GM12875 (cell line): Measurements from ENCODE around the gene CAB39.

Experiments
- H3K4me3 ChIP-seq: one replicate; pipeline ENCODE4 v1.5.1; 2011; ENCODE audit warnings: low read depth, low read length, control low read depth
- TF ChIP-seq, protein P1 (sequence below): IDR thresholded peaks from 2 replicates; pipeline ENCODE4 v1.5.1; 2011; ENCODE audit warnings: low read depth, mild to moderate bottlenecking, control low read depth, inconsistent platforms, low read length, moderate library complexity, borderline replicate concordance; ENCODE audit not compliant: insufficient read depth

Gene CAB39

GRCh38 chr2:230774348-230774951, 61.8 kb downstream of the CAB39 start:
- TF ChIP-seq, protein P1, sequence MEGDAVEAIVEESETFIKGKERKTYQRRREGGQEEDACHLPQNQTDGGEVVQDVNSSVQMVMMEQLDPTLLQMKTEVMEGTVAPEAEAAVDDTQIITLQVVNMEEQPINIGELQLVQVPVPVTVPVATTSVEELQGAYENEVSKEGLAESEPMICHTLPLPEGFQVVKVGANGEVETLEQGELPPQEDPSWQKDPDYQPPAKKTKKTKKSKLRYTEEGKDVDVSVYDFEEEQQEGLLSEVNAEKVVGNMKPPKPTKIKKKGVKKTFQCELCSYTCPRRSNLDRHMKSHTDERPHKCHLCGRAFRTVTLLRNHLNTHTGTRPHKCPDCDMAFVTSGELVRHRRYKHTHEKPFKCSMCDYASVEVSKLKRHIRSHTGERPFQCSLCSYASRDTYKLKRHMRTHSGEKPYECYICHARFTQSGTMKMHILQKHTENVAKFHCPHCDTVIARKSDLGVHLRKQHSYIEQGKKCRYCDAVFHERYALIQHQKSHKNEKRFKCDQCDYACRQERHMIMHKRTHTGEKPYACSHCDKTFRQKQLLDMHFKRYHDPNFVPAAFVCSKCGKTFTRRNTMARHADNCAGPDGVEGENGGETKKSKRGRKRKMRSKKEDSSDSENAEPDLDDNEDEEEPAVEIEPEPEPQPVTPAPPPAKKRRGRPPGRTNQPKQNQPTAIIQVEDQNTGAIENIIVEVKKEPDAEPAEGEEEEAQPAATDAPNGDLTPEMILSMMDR, result no peak
- H3K4me3 ChIP-seq, result no peak overlapping the region

DNA sequence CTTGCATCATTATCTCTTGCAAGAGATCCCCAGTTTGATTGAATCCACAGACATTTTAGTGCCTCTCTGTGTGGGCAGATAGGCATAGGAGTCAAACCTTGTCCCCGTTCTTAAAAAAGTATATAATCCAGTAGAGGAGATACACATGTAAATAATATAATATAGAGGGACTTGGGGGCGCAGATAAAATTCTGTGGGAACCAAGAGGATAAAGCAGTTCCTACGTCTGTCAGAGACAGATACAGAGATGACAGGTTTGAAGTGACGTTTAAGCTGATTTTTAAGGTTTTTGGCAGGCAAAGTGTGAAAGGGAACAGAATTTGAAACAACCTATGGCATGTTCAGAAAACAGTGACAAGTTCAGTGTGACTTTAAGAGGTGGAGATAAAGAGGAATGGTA, 63.1 kb downstream of the CAB39 start:
- H3K4me3 ChIP-seq, result no peak overlapping the region
- TF ChIP-seq, protein P1, result no peak

GRCh38 chr2:230777721-230778120, 65.1 kb downstream of the CAB39 start:
- TF ChIP-seq, protein P1, result no peak
- H3K4me3 ChIP-seq, result no peak overlapping the region

DNA sequence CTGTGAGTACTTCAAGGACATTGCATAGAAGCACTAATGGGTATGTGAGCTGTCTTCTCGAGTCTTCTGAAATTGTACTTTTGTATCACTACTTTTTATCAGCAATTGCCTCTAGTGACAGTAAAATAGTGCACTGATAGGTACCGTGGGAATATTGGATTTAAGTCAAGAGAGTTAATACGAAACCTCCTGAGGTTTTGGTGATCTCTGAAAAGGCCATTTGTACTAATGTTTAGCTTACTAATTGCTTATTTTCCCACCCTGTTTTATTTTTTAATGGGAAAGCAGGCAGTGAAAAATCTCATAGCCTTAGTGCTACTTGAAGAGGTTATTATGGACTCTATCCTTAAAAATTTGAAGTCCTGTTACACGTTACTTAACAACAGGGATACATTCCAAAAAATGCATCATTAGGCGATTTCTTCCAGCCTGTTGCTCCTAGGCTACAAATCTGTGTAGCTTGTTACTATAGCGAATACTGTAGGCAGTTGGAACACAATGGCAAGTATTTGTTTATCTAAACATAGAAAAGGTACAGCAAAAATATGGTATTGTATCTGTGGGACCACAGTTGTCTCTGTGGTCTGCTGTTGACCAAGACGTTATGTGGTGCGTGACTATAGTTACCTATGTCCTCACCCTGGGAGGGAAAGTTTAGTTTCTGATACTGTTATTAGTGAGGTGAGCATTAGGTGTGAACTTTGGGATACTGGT, 65.9 kb downstream of the CAB39 start:
- TF ChIP-seq, protein P1, result no peak
- H3K4me3 ChIP-seq, result no peak overlapping the region

GRCh38 chr2:230779126-230779525, 66.5 kb downstream of the CAB39 start:
- TF ChIP-seq, protein P1, result no peak

DNA sequence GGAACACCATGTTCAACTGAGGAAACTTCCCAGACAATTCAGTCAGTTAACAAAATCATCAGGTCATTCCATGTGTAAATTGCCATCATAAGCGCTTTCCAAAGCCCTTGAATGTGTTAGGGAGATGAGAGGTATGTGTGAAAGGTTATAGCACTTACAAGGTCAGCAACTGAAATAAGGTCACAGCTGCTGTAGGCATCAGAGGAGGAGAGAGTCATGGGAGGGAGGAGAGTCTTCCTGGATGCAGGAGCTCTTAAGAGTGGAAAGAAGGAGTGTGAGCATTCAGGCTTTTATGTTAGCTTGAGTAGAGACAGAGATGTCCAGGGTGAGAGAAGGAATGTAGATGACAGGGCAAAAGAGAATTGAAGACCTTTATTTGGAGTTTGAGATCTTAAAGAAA, 67.0 kb downstream of the CAB39 start:
- TF ChIP-seq, protein P1, result no peak
- H3K4me3 ChIP-seq, result no peak overlapping the region

More at GRCh38 chr2:230779126-230779525, 66.5 kb downstream of the CAB39 start:
- H3K4me3 ChIP-seq, result no peak overlapping the region

- no peak overlapping the region for H3K4me3 ChIP-seq
- TF ChIP-seq, protein P1, result no peak
Measured at GRCh38 chr2:230781130-230781797, 68.6 kb downstream of the CAB39 start.
